ENCODE data around the gene SRSF9.

GRCh38 chr12:120468821-120469449 is 613 bp downstream of the SRSF9 start:
- peak; percentile 32 for TF ChIP-seq CTCF (IDR thresholded peaks at IDR 0.05; ENCODE audit: low read length)
- TF ChIP-seq EZH2 (IDR thresholded peaks at IDR 0.05; ENCODE audit: borderline replicate concordance, low read length) = no peak
